CD14-positive monocyte (primary cell): ENCODE data around the gene PAQR8. TPM values are rescaled to one million over a fixed set of nuclear protein-coding genes. Genes with fewer than 3 reads are reported as not detected.

Experiments
- DNase-seq, 3 donors: peaks; one replicate each; pipeline ENCODE4 v3.0.0-alpha.2; 2011 to 2022
- H2AFZ ChIP-seq: 2 replicates; pipeline ENCODE4 v1.6.0; 2012; ENCODE audit warnings: mild to moderate bottlenecking, low read depth, low read length, inconsistent platforms; ENCODE audit not compliant: insufficient read depth, poor library complexity, severe bottlenecking
- H3K27ac ChIP-seq, 2 donors: 1 replicate in 1 of 2; 2 replicates in 1 of 2; pipeline ENCODE4 v1.5.1; 2012 to 2013; ENCODE audit warnings: low read length in 2 of 2, control low read depth in 1 of 2, inconsistent platforms in 1 of 2, low read depth in 1 of 2, mild to moderate bottlenecking in 1 of 2
- H3K27me3 ChIP-seq, 2 donors: one replicate each; pipeline versions ENCODE4 v1.6.0 to v1.6.1; 2011 to 2013; ENCODE audit warnings: low read length in 2 of 2; ENCODE audit not compliant: control insufficient read depth in 2 of 2, insufficient read depth in 2 of 2
- H3K36me3 ChIP-seq, 2 donors: replicated peaks in 1 of 2; 1 replicate in 1 of 2; 2 replicates in 1 of 2; pipeline versions ENCODE4 v1.5.1 to v1.6.1; 2012 to 2013; ENCODE audit warnings: low read length in 2 of 2, control low read depth in 1 of 2, inconsistent platforms in 1 of 2, mild to moderate bottlenecking in 1 of 2; ENCODE audit not compliant: insufficient read depth in 2 of 2, control insufficient read depth in 1 of 2
- H3K4me1 ChIP-seq, 2 donors: 1 replicate in 1 of 2; 2 replicates in 1 of 2; pipeline versions ENCODE4 v1.5.1 to v1.6.1; 2012 to 2013; ENCODE audit warnings: low read length in 2 of 2, control low read depth in 1 of 2, inconsistent platforms in 1 of 2, mild to moderate bottlenecking in 1 of 2, moderate library complexity in 1 of 2; ENCODE audit not compliant: insufficient read depth in 2 of 2, control insufficient read depth in 1 of 2
- H3K4me2 ChIP-seq: replicated peaks from 2 replicates; pipeline ENCODE3; 2012; ENCODE audit warnings: low read length, moderate library complexity, mild to moderate bottlenecking; ENCODE audit not compliant: poor library complexity, severe bottlenecking; ENCODE audit errors: extremely low read depth
- H3K4me3 ChIP-seq, 3 experiments: fragments of 200-600 bp in 1 of 3; sonication (generic) in 1 of 3; replicated peaks in 1 of 3; 1 replicate in 2 of 3; 2 replicates in 1 of 3; pipeline ENCODE4 v1.5.1; 2011 to 2013; ENCODE audit warnings: low read length in 3 of 3, mild to moderate bottlenecking in 3 of 3, control low read depth in 2 of 3, low read depth in 2 of 3, inconsistent platforms in 1 of 3, moderate library complexity in 1 of 3
- H3K79me2 ChIP-seq: 2 replicates; pipeline ENCODE4 v1.6.0; 2012; ENCODE audit warnings: mild to moderate bottlenecking, control low read depth, inconsistent platforms, low read length, moderate library complexity; ENCODE audit not compliant: insufficient read depth
- H3K9ac ChIP-seq: 2 replicates; pipeline ENCODE4 v1.6.0; 2017; ENCODE audit warnings: low read length, mild to moderate bottlenecking; ENCODE audit not compliant: insufficient read depth, poor library complexity, severe bottlenecking
- H3K9me3 ChIP-seq, 2 donors: replicated peaks in 1 of 2; 1 replicate in 1 of 2; 2 replicates in 1 of 2; pipeline versions ENCODE4 v1.5.1 to v1.6.1; 2012 to 2013; ENCODE audit warnings: low read length in 2 of 2, control low read depth in 1 of 2; ENCODE audit not compliant: control insufficient read depth in 1 of 2, insufficient read depth in 1 of 2
- H4K20me1 ChIP-seq: 2 replicates; pipeline ENCODE4 v1.6.0; 2012; ENCODE audit warnings: mild to moderate bottlenecking, low read length, control low read depth, moderate library complexity; ENCODE audit not compliant: insufficient read depth
- H3K27ac Mint-ChIP-seq, 7 donors: one replicate each; pipeline ENCODE4 v1.8.0; 2020; ENCODE audit warnings: mild to moderate bottlenecking in 7 of 7, mixed read lengths in 7 of 7, moderate library complexity in 6 of 7, inconsistent platforms in 2 of 7
- H3K27me3 Mint-ChIP-seq, 3 donors: one replicate each; pipeline ENCODE4 v1.8.0; 2021 to 2022; ENCODE audit warnings: low read depth in 3 of 3, mild to moderate bottlenecking in 3 of 3, mixed read lengths in 3 of 3, moderate library complexity in 3 of 3, inconsistent platforms in 1 of 3
- H3K36me3 Mint-ChIP-seq, 2 donors: one replicate each; pipeline ENCODE4 v1.8.0; 2020; ENCODE audit warnings: mixed read lengths in 2 of 2, inconsistent platforms in 1 of 2, mild to moderate bottlenecking in 1 of 2
- H3K4me1 Mint-ChIP-seq: one replicate; pipeline ENCODE4 v1.8.0; 2020; ENCODE audit warnings: mild to moderate bottlenecking, mixed read lengths
- H3K4me3 Mint-ChIP-seq, 2 donors: one replicate each; pipeline ENCODE4 v1.8.0; 2020; ENCODE audit warnings: mild to moderate bottlenecking in 2 of 2, mixed read lengths in 2 of 2, moderate library complexity in 1 of 2
- H3K9me3 Mint-ChIP-seq, 7 donors: one replicate each; pipeline ENCODE4 v1.8.0; 2020 to 2022; ENCODE audit warnings: mixed read lengths in 7 of 7, mild to moderate bottlenecking in 6 of 7, moderate library complexity in 6 of 7, inconsistent platforms in 2 of 7
- WGBS: methylation state at CpG from one replicate; pipeline ENCODE4 v1.1.5; 2013; ENCODE audit warnings: missing lambda C conversion rate; ENCODE audit not compliant: insufficient coverage; 5-methylcytosine and 5-hydroxymethylcytosine counted together
- intact Hi-C, 2 donors: fragments of 100-400 bp; cut with micrococcal nuclease; formaldehyde crosslinking; loops; one replicate each; pipeline versions ENCODE4 v1.15.0 to v1.15.1; 2023
- polyA plus RNA-seq, 3 donors: library from polyadenylated mRNA; depleted of rRNA in 1 of 3; unstranded in 2 of 3; stranded (reverse) in 1 of 3; fragments of 300-500 nt in 2 of 3; fragments of >200 nt in 1 of 3; fragmentation: Illumina TruSeq in 2 of 3; gene quantifications; 1 replicate in 2 of 3; 2 replicates in 1 of 3; pipeline ENCODE4 v1.2.3, GENCODE V29; 2012 to 2021
- TF ChIP-seq, protein P1 (sequence below): fragments of 200-600 bp; IDR thresholded peaks from one replicate; pipeline ENCODE4 v1.8.0; 2022; ENCODE audit warnings: antibody characterized with exemption, mild to moderate bottlenecking

The PAQR8 gene
- polyA plus RNA-seq, 3 donors, result 2.4 to 17.4 (median 6.8) TPM

DNA sequence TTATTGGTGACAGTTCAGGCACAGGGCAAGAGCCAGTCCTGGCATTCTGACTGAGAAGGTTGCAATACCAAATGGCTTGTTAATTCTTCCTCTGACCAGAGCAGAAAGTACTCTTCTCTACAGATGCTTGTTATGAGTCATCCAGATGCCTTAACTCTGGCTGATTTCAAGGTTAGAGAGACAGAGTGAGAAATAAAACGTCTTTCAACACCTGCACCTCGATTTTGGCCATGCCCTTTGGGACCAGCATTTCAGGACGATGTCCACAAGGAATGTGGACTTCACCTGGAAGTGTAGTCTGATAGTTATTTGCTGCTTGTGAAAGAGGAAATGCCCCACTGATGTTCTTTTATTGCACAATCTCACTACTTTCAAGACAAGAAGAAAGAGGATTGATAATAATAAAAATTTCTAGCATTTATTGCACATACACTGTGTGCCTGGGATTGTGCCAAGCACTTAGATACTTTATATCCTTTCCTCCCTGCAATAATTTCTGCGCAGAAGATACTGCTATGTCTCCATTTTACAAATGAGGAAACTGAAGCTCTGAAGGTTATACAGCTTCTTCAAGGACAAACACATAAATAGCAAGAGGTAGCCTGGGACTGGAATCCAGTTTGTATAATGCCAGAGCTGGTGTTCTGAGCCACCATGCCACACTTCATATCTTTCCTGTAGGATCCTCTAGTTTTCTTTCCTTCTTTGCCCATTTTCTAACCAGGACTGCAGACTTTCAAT lies 43.9 kb upstream of the PAQR8 start:
- peaks cover 26 to 27% of the 10 kb centered on the region in 2 donors for H3K4me1 ChIP-seq
- TF ChIP-seq, protein P1, sequence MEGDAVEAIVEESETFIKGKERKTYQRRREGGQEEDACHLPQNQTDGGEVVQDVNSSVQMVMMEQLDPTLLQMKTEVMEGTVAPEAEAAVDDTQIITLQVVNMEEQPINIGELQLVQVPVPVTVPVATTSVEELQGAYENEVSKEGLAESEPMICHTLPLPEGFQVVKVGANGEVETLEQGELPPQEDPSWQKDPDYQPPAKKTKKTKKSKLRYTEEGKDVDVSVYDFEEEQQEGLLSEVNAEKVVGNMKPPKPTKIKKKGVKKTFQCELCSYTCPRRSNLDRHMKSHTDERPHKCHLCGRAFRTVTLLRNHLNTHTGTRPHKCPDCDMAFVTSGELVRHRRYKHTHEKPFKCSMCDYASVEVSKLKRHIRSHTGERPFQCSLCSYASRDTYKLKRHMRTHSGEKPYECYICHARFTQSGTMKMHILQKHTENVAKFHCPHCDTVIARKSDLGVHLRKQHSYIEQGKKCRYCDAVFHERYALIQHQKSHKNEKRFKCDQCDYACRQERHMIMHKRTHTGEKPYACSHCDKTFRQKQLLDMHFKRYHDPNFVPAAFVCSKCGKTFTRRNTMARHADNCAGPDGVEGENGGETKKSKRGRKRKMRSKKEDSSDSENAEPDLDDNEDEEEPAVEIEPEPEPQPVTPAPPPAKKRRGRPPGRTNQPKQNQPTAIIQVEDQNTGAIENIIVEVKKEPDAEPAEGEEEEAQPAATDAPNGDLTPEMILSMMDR, result no peak
- 0% methylated on average over 1 of the region's 4 CpGs for WGBS
- H3K27me3 ChIP-seq, result no peaks in the 10 kb centered on the region
- peak overlapping the region in 1 of 3 experiments; percentile 22 for H3K4me3 ChIP-seq
- DNase-seq, result peak; percentile 40 to 72 (median 63)
- peak overlapping the region; percentile 59 to 89 (median 86) for H3K27ac Mint-ChIP-seq
- no peaks in the 10 kb centered on the region for H3K9me3 Mint-ChIP-seq
- no peak overlapping the region for H2AFZ ChIP-seq
- no peaks in the 10 kb centered on the region for H3K36me3 ChIP-seq
- H3K27me3 Mint-ChIP-seq, result no peaks in the 10 kb centered on the region
- H3K79me2 ChIP-seq, result no peaks in the 10 kb centered on the region
- peak overlapping the region; percentile 23 for H3K4me2 ChIP-seq
- H3K9ac ChIP-seq, result no peak overlapping the region
- no peaks in the 10 kb centered on the region for H4K20me1 ChIP-seq
- no peaks in the 10 kb centered on the region for H3K9me3 ChIP-seq
- H3K27ac ChIP-seq, result peak overlapping the region in 1 of 2 donors; percentile 47
- H3K36me3 Mint-ChIP-seq, result no peaks in the 10 kb centered on the region
- peaks cover 22% of the 10 kb centered on the region for H3K4me1 Mint-ChIP-seq
- H3K4me3 Mint-ChIP-seq, result peak overlapping the region in 1 of 2 donors; percentile 26
- intact Hi-C loops, result no loop called here

DNA sequence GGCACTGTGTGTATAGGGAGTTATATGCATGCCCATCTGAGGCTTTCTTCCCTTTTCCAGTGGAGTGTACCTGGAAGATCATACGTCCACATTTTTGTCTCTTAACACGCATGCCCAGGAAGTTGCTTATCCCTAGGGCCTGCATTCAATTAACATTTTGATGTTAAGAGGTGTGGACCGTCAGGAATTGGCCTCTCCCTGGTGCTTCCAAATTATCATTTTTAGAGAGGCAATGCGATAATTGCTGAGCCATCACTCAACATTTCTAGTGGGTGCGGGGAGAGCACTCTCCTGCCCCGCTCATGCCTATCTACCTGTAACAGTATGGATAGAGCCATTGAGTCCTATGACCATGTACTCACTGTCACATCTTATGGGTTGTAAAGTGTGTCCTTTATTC lies 37.8 kb upstream of the PAQR8 start:
- peaks cover 8 to 12% of the 10 kb centered on the region in 2 donors for H3K4me1 ChIP-seq
- H3K36me3 Mint-ChIP-seq, result no peaks in the 10 kb centered on the region
- no peak overlapping the region for H3K4me3 ChIP-seq
- intact Hi-C loops, result no loop called here
- no peak overlapping the region for H3K4me2 ChIP-seq
- peaks cover 10% of the 10 kb centered on the region for H3K4me1 Mint-ChIP-seq
- H3K79me2 ChIP-seq, result no peaks in the 10 kb centered on the region
- no peak overlapping the region for H3K27ac ChIP-seq
- H3K27me3 ChIP-seq, result no peaks in the 10 kb centered on the region
- no peak overlapping the region for H3K9ac ChIP-seq
- H3K4me3 Mint-ChIP-seq, result no peak overlapping the region
- H3K36me3 ChIP-seq, result no peaks in the 10 kb centered on the region
- peaks cover 0 to 1% (median 0%) of the 10 kb centered on the region in 3 donors for H3K27me3 Mint-ChIP-seq
- WGBS, result 100% methylated on average over 1 of the region's 6 CpGs
- TF ChIP-seq, protein P1, result no peak
- H3K9me3 ChIP-seq, result no peaks in the 10 kb centered on the region
- no peak overlapping the region for H3K27ac Mint-ChIP-seq
- H2AFZ ChIP-seq, result no peak overlapping the region
- no peaks in the 10 kb centered on the region for H4K20me1 ChIP-seq
- no peak for DNase-seq
- H3K9me3 Mint-ChIP-seq, result no peaks in the 10 kb centered on the region
